Peyer's patch (tissue), 4 donors: ENCODE measurements around the gene INSRR. TPM values are rescaled to one million over a fixed set of nuclear protein-coding genes. Genes with fewer than 3 reads are reported as not detected.

Source experiments
- DNase-seq, 3 donors: peaks; one replicate each; pipeline ENCODE4 v3.0.0-alpha.2; 2017 to 2019
- H3K27ac ChIP-seq, 4 donors: fragments of 200-600 bp; sonication (generic); one replicate each; pipeline ENCODE4 v1.5.1; 2016 to 2019
- H3K27me3 ChIP-seq, 2 donors: fragments of 200-600 bp; sonication (generic); one replicate each; pipeline ENCODE4 v1.5.1; 2019
- H3K36me3 ChIP-seq, 3 donors: fragments of 200-600 bp; sonication (generic); one replicate each; pipeline ENCODE4 v1.5.1; 2016 to 2019
- H3K4me1 ChIP-seq, 4 donors: fragments of 200-600 bp; sonication (generic); one replicate each; pipeline ENCODE4 v1.5.1; 2016 to 2019
- H3K4me3 ChIP-seq, 4 donors: fragments of 200-600 bp; sonication (generic); 1 replicate in 3 of 4; 2 replicates in 1 of 4; pipeline ENCODE4 v1.5.1; 2016 to 2019; ENCODE audit warnings: mild to moderate bottlenecking in 1 of 4
- H3K9me3 ChIP-seq, 4 donors: fragments of 200-600 bp; sonication (generic); one replicate each; pipeline ENCODE4 v1.5.1; 2016 to 2019; ENCODE audit warnings: mild to moderate bottlenecking in 1 of 4
- POLR2A ChIP-seq, 2 donors: fragments of 450-650 bp; IDR thresholded peaks; one replicate each; pipeline ENCODE4 v1.5.1; 2017; ENCODE audit warnings: antibody characterized with exemption in 2 of 2, mild to moderate bottlenecking in 2 of 2, moderate library complexity in 2 of 2
- total RNA-seq, 4 donors: library from RNA; depleted of rRNA; stranded (reverse); fragments of >200 nt; gene quantifications; one replicate each; pipeline ENCODE4 v1.1.0, GENCODE V29; 2016
- TF ChIP-seq, protein P1 (sequence below), 6 experiments: fragments of 450-650 bp in 4 of 6; fragments of 200-600 bp in 2 of 6; sonication (generic) in 1 of 6; IDR thresholded peaks; one replicate each; pipeline ENCODE4 v1.5.1; 2017 to 2019; ENCODE audit warnings: antibody characterized with exemption in 6 of 6, mild to moderate bottlenecking in 3 of 6, moderate library complexity in 1 of 6

The INSRR gene
- total RNA-seq, 4 donors from 2014 or later = not detected

DNA sequence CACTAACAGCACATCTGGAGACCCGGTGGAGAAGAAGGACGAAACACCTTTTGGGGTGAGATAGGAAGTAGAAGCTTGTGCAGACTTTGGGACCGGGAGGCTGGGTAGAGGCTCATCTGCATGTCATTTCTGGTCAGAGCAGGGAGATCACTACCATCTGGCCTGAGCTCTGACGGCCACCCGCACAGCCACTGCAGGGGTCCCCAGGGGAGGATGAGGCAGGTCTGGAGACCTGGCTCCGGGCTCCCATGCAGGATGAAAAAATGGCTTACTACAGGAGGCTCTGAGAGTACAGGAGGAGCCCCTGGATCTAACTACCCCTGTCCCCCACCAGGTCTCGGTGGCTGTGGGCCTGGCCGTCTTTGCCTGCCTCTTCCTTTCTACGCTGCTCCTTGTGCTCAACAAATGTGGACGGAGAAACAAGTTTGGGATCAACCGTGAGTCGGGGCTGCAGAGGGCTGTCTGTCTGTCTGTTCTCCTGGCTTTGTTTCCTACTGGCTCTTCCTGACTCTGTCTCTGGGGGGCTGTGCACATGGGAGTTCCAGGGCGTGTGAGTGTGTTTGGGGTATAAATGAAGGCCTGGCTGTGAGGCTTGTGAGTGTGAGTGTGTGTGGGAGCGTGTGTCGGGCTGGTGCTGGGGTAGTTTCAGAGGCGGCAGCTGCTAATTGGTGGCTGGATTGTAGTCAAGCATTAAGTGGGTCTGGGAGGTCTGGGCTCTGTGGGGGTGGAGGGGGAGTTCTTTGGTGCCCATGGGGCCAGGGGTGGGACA is 15.8 kb upstream of the INSRR start:
- Histone ChIP-seq H3K36me3 (no peaks in the 10 kb centered on the region), H3K27ac (no peak overlapping the region), H3K4me3 (no peak overlapping the region), H3K4me1 (no peaks in the 10 kb centered on the region), H3K9me3 (no peaks in the 10 kb centered on the region), H3K27me3 (no peaks in the 10 kb centered on the region)
- TF ChIP-seq, protein P1, sequence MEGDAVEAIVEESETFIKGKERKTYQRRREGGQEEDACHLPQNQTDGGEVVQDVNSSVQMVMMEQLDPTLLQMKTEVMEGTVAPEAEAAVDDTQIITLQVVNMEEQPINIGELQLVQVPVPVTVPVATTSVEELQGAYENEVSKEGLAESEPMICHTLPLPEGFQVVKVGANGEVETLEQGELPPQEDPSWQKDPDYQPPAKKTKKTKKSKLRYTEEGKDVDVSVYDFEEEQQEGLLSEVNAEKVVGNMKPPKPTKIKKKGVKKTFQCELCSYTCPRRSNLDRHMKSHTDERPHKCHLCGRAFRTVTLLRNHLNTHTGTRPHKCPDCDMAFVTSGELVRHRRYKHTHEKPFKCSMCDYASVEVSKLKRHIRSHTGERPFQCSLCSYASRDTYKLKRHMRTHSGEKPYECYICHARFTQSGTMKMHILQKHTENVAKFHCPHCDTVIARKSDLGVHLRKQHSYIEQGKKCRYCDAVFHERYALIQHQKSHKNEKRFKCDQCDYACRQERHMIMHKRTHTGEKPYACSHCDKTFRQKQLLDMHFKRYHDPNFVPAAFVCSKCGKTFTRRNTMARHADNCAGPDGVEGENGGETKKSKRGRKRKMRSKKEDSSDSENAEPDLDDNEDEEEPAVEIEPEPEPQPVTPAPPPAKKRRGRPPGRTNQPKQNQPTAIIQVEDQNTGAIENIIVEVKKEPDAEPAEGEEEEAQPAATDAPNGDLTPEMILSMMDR (IDR thresholded peaks at IDR 0.05) = no peak
- no peak for TF ChIP-seq POLR2A (IDR thresholded peaks at IDR 0.05)
- no peak for DNase-seq

DNA sequence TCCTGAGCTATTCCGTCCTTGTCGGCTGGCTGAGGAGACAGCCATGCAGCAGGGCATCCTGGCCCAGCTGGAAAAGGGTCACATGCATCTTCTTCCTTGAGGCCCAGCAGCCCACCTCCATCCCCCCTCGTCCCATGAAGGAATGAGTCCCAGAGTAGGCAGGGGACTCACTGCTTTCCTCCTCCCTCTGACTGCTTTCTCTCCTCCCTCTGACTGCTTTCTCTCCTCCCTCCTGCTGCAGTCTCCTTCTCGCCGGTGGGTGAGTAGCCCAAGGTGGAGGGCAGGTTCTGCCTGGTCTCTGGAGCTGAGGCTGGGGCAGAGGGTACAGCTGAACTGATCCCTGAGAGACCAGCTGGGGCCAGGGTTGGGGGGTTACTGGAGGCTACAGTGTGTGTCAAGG is 15.2 kb upstream of the INSRR start:
- no peaks in the 10 kb centered on the region for H3K9me3 ChIP-seq
- H3K36me3 ChIP-seq = no peaks in the 10 kb centered on the region
- no peaks in the 10 kb centered on the region for H3K4me1 ChIP-seq
- no peak overlapping the region for H3K4me3 ChIP-seq
- H3K27me3 ChIP-seq = no peaks in the 10 kb centered on the region
- DNase-seq = no peak
- H3K27ac ChIP-seq = no peak overlapping the region
- no peak for TF ChIP-seq POLR2A (IDR thresholded peaks at IDR 0.05)
- TF ChIP-seq, protein P1 (IDR thresholded peaks at IDR 0.05) = no peak

DNA sequence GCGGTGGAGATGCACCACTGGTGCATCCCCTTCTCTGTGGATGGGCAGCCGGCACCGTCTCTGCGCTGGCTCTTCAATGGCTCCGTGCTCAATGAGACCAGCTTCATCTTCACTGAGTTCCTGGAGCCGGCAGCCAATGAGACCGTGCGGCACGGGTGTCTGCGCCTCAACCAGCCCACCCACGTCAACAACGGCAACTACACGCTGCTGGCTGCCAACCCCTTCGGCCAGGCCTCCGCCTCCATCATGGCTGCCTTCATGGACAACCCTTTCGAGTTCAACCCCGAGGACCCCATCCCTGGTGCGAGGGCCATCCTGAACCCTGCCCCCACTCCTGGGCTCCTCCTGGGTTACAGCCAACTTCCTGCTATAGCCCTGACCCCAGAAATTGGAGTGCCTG is 14.7 kb upstream of the INSRR start:
- no peak for DNase-seq
- no peak overlapping the region for H3K4me3 ChIP-seq
- no peaks in the 10 kb centered on the region for H3K36me3 ChIP-seq
- H3K4me1 ChIP-seq = no peaks in the 10 kb centered on the region
- TF ChIP-seq POLR2A (IDR thresholded peaks at IDR 0.05) = no peak
- TF ChIP-seq, protein P1 (IDR thresholded peaks at IDR 0.05) = no peak
- H3K27ac ChIP-seq = no peak overlapping the region
- no peaks in the 10 kb centered on the region for H3K9me3 ChIP-seq
- no peaks in the 10 kb centered on the region for H3K27me3 ChIP-seq

DNA sequence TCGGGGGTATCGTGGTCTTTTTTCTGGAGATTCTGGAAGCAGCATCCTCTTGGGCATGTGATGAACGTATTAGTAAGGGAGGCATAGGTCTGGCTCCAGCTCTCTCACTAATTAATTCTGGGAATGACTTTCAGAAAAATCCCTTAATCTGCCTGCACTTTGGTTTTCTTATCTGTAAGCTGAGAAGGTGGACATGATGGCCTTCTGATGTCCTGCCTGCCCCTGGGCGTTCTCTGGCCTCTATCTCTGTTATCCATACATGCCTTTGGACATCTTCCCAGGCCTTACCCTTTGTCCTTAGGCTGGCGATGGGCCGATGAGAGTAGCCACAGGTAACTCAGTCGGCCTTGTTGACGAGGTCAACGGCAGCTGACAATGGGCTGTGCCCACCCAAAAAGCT is 10.5 kb upstream of the INSRR start:
- Histone ChIP-seq H3K27me3 (no peaks in the 10 kb centered on the region), H3K4me1 (no peaks in the 10 kb centered on the region)

DNA sequence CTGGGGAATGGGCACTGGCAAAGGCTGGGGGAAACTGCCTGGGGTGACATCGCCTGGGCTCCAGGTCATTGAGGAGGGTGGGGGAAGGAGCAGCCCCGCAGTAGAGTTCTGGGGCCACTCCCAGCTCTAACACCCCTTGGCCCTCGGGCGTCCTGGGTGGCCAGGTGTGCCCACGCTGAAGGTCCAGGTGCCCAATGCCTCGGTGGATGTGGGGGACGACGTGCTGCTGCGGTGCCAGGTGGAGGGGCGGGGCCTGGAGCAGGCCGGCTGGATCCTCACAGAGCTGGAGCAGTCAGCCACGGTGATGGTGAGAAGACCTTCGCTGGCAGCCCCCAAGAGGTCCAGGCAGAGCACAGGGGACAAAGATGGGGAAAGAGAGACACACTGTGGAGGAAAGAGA is 9.4 kb upstream of the INSRR start:
- Histone ChIP-seq H3K27me3 (no peaks in the 10 kb centered on the region), H3K4me1 (no peaks in the 10 kb centered on the region), H3K36me3 (no peaks in the 10 kb centered on the region), H3K4me3 (no peak overlapping the region), H3K27ac (no peak overlapping the region), H3K9me3 (no peaks in the 10 kb centered on the region)
- no peak for TF ChIP-seq POLR2A (IDR thresholded peaks at IDR 0.05)
- TF ChIP-seq, protein P1 (IDR thresholded peaks at IDR 0.05) = no peak
- DNase-seq = no peak

More for the DNA sequence above, 10.5 kb upstream of the INSRR start:
- DNase-seq = no peak
- no peaks in the 10 kb centered on the region for H3K36me3 ChIP-seq
- H3K9me3 ChIP-seq = no peaks in the 10 kb centered on the region
- no peak for TF ChIP-seq POLR2A (IDR thresholded peaks at IDR 0.05)
- TF ChIP-seq, protein P1 (IDR thresholded peaks at IDR 0.05) = no peak
- H3K4me3 ChIP-seq = no peak overlapping the region
- H3K27ac ChIP-seq = no peak overlapping the region
